ENCODE measurements around the gene YBX3. TPM values are rescaled to one million over a fixed set of nuclear protein-coding genes. Genes with fewer than 3 reads are reported as not detected.

YBX3 gene
- total and polyA plus RNA-seq, 11 donors = 399 to 2,225 (median 790) TPM

DNA sequence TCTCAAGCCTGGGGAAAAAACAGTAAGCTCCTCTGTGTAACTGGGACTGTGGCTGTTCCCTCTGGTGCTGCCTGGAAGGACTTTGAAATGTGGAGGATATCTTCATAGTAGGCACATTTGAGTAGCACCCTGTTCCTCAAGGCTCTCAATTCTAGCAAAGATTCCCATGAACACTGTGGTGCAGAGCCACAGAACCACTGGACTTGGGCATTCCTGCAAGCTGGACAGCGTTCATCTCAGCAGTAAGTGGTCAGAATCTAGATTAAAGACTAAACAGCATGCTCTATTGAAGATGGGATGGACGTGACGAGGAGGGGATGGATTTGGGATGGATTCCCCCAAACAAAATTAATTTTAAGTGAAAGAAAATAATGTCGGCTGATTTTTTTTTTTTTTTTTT, 9.4 kb upstream of the YBX3 start:
- intact Hi-C loops (cut with DNase I) = no loop called here
- ATAC-seq = no peak
- no peaks in the 10 kb centered on the region for H3K36me3 ChIP-seq
- no peak overlapping the region for H3K4me3 ChIP-seq
- no peaks in the 10 kb centered on the region for H3K4me1 ChIP-seq
- H3K9me3 ChIP-seq = no peaks in the 10 kb centered on the region
- H3K27me3 ChIP-seq = peaks cover 0 to 4% (median 0%) of the 10 kb centered on the region in 9 donors
- DNase-seq = no peak
- no peak overlapping the region for H3K27ac ChIP-seq
- no peak for TF ChIP-seq POLR2A (IDR thresholded peaks at IDR 0.05)
- TF ChIP-seq, protein P1, sequence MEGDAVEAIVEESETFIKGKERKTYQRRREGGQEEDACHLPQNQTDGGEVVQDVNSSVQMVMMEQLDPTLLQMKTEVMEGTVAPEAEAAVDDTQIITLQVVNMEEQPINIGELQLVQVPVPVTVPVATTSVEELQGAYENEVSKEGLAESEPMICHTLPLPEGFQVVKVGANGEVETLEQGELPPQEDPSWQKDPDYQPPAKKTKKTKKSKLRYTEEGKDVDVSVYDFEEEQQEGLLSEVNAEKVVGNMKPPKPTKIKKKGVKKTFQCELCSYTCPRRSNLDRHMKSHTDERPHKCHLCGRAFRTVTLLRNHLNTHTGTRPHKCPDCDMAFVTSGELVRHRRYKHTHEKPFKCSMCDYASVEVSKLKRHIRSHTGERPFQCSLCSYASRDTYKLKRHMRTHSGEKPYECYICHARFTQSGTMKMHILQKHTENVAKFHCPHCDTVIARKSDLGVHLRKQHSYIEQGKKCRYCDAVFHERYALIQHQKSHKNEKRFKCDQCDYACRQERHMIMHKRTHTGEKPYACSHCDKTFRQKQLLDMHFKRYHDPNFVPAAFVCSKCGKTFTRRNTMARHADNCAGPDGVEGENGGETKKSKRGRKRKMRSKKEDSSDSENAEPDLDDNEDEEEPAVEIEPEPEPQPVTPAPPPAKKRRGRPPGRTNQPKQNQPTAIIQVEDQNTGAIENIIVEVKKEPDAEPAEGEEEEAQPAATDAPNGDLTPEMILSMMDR (IDR thresholded peaks at IDR 0.05) = no peak
- 77 to 81% (median 79%) methylated on average over 4 of the region's 4 CpGs for WGBS, 4 donors

DNA sequence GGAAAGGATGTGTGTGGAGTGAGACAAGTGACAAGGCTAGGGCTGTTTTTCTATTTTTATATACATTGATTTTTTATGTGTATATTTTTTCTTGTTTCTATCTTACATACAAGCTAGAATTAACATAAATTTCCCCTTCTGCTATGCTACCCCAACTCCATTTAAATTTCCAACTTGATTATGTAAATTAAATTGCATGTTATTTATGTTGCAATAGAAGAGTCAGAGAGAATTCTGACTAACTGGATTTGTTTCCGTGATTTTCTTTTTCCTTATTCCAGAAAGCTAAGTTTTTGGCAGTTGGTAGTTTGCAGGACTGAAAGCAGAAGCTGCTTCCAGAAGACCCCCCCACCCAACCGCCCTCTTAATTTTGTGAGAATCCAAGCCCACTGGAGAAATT, 8.9 kb upstream of the YBX3 start:
- intact Hi-C loops (cut with DNase I) = no loop called here
- H3K27ac ChIP-seq = no peak overlapping the region
- WGBS, 4 donors = 82 to 93% (median 91%) methylated on average over 2 of the region's 2 CpGs
- no peaks in the 10 kb centered on the region for H3K36me3 ChIP-seq
- H3K4me1 ChIP-seq = no peaks in the 10 kb centered on the region
- H3K27me3 ChIP-seq = peaks cover 0 to 4% (median 0%) of the 10 kb centered on the region in 9 donors
- no peak for TF ChIP-seq POLR2A (IDR thresholded peaks at IDR 0.05)
- TF ChIP-seq, protein P1 (IDR thresholded peaks at IDR 0.05) = no peak
- no peaks in the 10 kb centered on the region for H3K9me3 ChIP-seq
- ATAC-seq = no peak
- H3K4me3 ChIP-seq = no peak overlapping the region
- DNase-seq = no peak

DNA sequence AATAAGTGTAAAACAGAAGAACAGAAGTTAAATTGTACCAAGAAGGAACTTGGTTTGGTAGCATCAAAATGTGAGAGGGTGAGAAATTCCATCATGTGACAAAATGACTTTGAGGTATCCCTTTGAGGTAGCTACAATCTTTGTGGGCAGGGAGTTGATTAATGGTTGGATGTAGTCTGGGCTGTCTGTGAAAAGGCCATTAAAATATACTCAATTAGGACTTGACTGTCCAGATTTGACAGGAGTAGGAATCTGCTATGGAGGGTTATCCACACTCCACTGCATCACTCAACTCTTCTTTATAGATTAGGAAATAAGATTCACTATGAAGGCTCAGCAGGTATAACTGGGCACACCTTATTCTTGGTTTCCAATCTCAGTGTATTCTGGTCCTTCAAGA, 7.4 kb upstream of the YBX3 start:
- H3K27me3 ChIP-seq = peaks cover 0 to 2% (median 0%) of the 10 kb centered on the region in 9 donors
- no peaks in the 10 kb centered on the region for H3K9me3 ChIP-seq
- TF ChIP-seq, protein P1 (IDR thresholded peaks at IDR 0.05) = no peak
- TF ChIP-seq POLR2A (IDR thresholded peaks at IDR 0.05) = no peak
- ATAC-seq = no peak
- H3K4me3 ChIP-seq = no peak overlapping the region
- no peaks in the 10 kb centered on the region for H3K36me3 ChIP-seq
- DNase-seq = no peak
- no peak overlapping the region for H3K27ac ChIP-seq
- H3K4me1 ChIP-seq = no peaks in the 10 kb centered on the region
- intact Hi-C loops (cut with DNase I) = no loop called here

DNA sequence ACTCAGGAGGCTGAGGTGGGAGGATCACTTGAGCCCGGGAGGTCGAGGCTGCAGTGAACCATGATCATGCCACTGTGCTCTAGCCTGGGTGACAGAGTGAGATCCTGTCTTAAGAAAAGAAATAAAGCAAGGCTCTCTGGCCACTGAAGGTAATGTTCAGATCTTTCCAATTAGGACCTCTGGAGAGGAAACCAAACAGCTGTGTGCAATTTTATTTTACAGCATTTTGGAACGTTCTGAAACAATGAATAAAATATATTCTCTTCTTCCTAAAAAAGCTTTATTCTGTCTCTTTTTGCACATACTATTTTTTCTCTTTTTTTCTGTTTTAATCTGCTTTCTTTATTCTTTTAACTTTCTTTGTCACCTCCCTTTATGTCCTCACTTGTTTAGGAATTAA, 5.0 kb upstream of the YBX3 start:
- Histone ChIP-seq H3K4me1 (peaks cover 0 to 11% (median 7%) of the 10 kb centered on the region in 12 donors), H3K27me3 (peaks cover 0 to 7% (median 0%) of the 10 kb centered on the region in 9 donors), H3K27ac (no peak overlapping the region), H3K9me3 (no peaks in the 10 kb centered on the region), H3K4me3 (no peak overlapping the region), H3K36me3 (no peaks in the 10 kb centered on the region)
- ATAC-seq = no peak
- intact Hi-C loops (cut with DNase I) = loop anchor here in 5 of 10 donors (10.0 kb wide), 4 partner anchors 113 to 523 kb away; partner anchors contain the start of genes MAGOHB (in 4 of the 5) and GABARAPL1 (in 1 of the 5)
- 78 to 83% (median 80%) methylated on average over 3 of the region's 3 CpGs for WGBS, 4 donors
- TF ChIP-seq, protein P1 (IDR thresholded peaks at IDR 0.05) = no peak
- no peak for TF ChIP-seq POLR2A (IDR thresholded peaks at IDR 0.05)
- DNase-seq = no peak

All from heart left ventricle (tissue), 16 donors.